Left colon (tissue), 2 donors: ENCODE data around the gene OPRPN. TPM values are rescaled to one million over a fixed set of nuclear protein-coding genes. Genes with fewer than 3 reads are reported as not detected.

Experiments
- ATAC-seq: fragments of 200-7000 bp; cut with Tn5 transposase; one replicate; pipeline ENCODE4 v1.9.1; 2020; ENCODE audit warnings: mild to moderate bottlenecking, moderate library complexity
- DNase-seq, 2 donors: peaks; one replicate each; pipeline ENCODE4 v3.0.0-alpha.2; 2020
- intact Hi-C, 2 donors: fragments of 100-400 bp; cut with DNase I in 1 of 2; cut with micrococcal nuclease in 1 of 2; formaldehyde crosslinking; loops; one replicate each; pipeline versions ENCODE4 v1.11.2 to v1.14.0; 2022; cut with DNase I, micrococcal nuclease
- long read RNA-seq: library from polyadenylated mRNA; unstranded; transcript quantifications from one replicate; pipeline ENCODE4 v2.0.0, GENCODE V29; 2021
- total RNA-seq, 2 donors: library from RNA; stranded (reverse); fragmentation: NEBNext Ultra II Directional; extraction: Animal tissue kit (Norgen Biotek cat#: 25700); gene quantifications; one replicate each; pipeline ENCODE4 v1.2.1, GENCODE V29; 2021
- donor health status: DM: no; HTN: no; CAD: no.
- donor health status: DM: yes; HTN: yes; CAD: no.

OPRPN gene, protein sequence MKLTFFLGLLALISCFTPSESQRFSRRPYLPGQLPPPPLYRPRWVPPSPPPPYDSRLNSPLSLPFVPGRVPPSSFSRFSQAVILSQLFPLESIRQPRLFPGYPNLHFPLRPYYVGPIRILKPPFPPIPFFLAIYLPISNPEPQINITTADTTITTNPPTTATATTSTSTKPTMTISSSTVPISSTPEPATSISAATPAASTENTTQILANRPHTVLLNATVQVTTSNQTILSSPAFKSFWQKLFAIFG
- not detected for total RNA-seq
- long read RNA-seq, result 0 reads

DNA sequence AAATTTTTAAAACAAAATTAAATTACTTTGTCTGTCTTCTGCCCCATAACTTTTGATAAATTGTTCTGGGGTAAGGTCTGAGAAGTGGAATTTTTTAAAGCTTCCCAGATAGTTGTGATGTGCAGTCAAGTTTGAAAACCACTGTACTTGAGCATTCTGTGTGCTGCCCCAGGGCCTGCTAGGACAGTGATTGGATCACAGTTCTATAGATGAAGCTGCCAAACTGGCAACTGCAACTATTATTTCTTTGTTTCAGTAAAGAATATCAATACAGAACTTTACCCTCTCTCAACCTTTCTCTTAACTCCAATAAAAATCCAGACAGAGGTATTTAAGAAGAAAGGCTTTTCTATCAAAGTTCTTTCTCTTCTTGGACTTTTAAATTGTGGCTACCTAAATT is at the start of gene OPRPN:
TSS of gene OPRPN (plus strand) at position 361 of the 400 bp plus-strand sequence. CDS start 1,346 bp downstream, outside the sequence.
- DNase-seq, result no peak
- ATAC-seq, result no peak
- intact Hi-C loops, result no loop called here

DNA sequence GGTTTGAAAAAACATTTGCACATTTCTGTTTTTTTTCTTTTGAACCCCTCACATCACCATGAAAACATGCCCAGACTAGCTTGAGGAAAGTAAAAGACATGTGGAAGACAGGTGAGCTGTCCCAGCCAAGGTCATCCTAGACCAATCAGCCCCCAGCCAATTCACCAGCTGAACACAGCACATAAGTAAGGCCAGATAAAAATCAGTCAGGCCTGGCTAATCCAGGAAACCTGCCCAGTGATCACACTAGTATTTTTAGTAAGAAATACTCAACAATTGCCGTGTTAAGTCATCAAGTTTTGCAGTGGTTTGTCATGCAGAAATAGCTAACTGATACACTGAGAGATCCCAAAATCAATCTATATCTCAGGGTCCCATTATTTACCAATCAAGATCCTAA is 41.6 kb upstream of the OPRPN start:
- DNase-seq, result no peak
- no peak for ATAC-seq
- intact Hi-C loops, result no loop called here

DNA sequence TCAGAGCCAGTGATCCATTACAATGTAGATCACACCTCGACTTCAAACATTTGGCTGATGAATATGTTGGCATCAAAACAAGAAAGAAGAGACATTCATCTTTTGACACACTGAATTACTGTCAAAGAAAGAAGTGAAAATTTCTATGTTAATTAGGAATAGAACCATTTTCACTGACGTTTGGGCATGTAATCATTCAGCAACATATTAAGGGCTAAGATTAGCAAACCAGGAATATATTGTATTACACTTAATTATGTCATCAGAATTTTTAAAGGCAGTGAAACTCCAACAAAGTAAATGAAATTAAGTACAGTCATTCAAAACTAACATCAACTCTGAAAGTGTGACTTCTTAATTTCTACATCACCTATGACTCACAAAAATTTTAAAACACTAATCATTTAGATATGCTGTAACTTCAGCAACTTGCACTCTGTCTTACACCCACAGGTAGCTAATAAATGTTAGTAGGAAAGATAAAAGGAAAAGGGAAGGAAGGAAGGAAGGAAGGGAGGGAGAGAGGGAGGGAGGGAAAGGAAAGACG is 38.6 kb upstream of the OPRPN start:
- intact Hi-C loops, result no loop called here
- ATAC-seq, result no peak
- no peak for DNase-seq

DNA sequence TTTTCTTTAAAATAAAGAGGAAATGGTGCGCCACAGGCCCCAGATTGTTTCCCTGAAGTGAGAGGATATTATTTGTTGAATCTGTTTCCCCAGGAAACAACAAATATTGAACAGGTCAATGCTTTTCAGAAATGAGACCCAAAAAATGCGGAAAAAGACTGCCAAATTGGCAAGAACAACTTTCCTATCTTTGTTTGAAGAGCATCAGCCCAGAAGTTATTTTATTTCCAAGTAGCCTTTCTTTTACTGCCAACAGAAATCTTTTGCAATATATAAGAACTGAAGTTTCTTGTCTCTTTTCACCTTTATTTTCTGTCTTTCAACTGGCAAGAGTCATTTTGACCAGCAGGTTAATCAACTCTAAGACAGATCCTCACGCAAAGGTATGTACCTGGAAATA is 37.3 kb upstream of the OPRPN start, which contains the start of gene SMR3A:
TSS of gene SMR3A (plus strand) at position 301 of the 400 bp plus-strand sequence. CDS start 1,356 bp downstream, outside the sequence.
- intact Hi-C loops, result no loop called here
- no peak for ATAC-seq

DNA sequence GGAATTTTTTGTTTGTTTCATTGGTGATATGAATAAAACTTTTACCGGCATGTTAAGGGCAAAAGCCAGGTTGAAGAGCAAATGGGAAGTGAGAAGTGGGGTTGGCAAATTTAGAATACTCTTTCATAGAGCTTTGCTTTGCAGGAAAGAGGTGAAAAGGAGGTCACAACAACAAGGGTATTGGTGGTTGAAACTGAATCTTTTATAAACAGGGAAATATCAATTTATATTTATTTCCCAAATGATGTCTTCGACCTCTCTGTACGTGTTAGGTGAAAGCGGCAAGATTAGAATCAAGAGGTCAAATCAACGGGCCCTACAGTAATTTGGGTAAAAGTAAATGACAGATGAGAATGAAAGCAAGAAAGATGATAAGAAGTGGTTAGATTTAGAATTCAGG is 33.7 kb upstream of the OPRPN start:
- intact Hi-C loops, result no loop called here
- ATAC-seq, result no peak
- no peak for DNase-seq

More for the DNA sequence above, 37.3 kb upstream of the OPRPN start, which contains the start of gene SMR3A:
- no peak for DNase-seq

DNA sequence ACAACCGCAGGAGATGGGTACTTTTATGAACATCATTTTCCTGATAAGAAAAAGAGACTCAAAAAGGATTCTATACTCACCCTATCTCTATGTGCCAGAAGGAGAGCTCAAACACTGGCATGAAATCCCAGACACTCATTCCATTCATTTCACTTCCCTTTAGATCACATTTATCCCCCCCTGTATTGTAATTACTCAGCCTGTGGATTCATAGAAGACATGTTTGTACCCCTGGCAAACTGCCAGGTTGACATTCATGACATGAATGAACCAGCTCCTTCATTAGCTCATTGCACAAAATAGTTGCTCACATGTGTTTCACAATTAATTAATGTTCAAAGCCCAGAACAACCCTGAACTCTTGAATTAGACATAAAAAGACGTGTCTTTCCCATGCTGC is 32.3 kb upstream of the OPRPN start:
- ATAC-seq, result no peak
- DNase-seq, result no peak
- intact Hi-C loops, result no loop called here

DNA sequence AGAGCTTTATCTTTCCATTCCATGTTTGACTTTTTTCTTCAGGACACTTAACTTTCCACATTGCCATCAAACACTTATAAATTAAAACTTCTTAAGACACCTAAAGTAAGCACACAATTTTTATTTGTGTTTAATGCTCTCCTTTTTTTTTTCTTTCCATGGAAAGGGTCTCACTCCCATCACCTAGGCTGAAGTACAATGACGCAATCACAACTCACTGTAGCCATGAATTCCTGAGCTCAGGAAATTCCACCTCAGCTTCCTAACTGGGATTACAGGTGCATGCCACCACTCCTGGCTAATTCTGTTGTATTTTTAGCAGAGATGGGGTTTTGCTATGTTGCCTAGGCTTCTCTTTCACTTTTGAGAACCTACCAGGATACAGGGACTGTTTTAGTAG is 29.9 kb upstream of the OPRPN start:
- ATAC-seq, result no peak
- intact Hi-C loops, result no loop called here
- no peak for DNase-seq

DNA sequence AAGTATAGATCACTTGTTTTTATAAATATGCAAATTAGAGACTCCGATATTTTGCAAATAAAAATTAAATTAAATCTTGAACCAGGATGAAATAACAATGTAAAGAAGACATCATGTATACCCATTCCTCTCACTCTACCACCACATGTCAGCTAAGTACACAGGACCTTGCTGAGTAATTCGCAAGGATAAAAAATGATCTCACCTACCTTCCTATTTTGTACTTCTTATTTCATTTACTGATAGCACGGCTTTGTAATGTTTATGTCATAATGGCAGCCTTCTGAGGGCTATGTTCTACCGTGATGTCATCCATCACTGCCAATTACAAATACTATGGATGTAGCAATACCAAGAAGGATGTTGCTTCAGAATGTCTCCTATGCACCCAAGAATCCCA is 25.8 kb upstream of the OPRPN start:
- ATAC-seq (no peak), DNase-seq (no peak)
- intact Hi-C loops, result no loop called here

DNA sequence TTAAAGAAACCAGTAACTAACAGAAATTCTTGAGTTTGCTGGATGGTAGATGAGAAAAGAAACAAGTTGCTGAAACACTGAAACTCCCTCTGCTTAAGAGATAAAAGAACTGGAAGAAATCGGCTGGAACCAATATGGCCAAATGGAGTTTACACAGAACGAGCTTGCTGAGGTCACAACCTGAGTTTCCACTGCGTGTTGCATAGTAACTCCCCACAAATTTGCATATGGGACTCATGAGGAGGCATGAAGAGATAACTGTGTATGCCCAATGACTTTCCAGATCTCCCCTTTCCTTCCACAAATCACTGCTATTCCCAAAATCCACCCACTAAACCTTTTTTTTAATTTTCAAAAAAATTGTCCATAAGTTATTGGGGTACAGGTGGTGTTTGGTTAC is 25.0 kb upstream of the OPRPN start:
- intact Hi-C loops, result no loop called here
- no peak for DNase-seq
- ATAC-seq, result no peak

DNA sequence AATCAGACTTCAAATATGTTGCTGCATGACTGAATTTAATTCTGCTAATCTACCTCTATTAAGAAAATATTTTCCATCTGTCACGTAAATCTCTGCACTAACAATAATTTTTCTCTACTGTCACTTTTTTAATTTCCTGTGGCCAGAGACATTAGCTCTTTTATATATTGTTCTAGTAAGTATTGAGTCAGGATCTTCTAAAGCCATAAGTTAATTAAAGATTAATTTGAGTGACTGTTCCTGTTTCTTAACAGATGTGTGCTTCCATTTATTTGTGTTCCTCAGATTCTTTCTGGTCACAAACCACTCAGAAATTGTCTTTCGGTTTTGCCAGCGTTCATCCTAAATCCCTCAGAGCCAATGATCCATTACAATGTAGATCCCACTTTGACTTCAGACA is 17.2 kb upstream of the OPRPN start:
- intact Hi-C loops, result no loop called here
- no peak for DNase-seq
- no peak for ATAC-seq

DNA sequence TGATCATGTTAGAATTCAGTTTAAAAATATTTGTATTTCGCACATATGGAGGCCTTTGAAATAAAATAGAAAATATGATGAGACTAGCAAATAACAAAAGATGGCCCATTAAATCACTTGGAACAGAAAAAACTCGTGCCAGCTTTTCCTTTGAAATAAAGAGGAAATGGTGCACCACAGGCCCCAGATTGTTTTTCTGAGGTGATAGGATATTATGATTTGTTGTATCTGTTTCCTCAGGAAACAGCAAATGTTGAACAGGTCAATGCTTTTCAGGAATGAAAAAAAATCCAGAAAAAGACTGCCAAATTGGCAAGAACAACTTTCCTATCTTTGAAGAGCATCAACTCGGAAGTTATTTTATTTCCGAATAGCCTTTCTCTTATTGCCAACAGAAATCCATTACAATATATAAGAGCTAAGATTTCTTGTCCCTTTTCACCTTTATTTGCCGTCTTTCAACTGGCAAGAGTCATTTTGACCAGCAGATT is 15.0 kb upstream of the OPRPN start, which contains the start of gene SMR3B:
TSS of gene SMR3B (plus strand) at position 441 of the 491 bp plus-strand sequence. CDS start 1,380 bp downstream, outside the sequence.
- intact Hi-C loops, result no loop called here
- ATAC-seq (no peak), DNase-seq (no peak)

DNA sequence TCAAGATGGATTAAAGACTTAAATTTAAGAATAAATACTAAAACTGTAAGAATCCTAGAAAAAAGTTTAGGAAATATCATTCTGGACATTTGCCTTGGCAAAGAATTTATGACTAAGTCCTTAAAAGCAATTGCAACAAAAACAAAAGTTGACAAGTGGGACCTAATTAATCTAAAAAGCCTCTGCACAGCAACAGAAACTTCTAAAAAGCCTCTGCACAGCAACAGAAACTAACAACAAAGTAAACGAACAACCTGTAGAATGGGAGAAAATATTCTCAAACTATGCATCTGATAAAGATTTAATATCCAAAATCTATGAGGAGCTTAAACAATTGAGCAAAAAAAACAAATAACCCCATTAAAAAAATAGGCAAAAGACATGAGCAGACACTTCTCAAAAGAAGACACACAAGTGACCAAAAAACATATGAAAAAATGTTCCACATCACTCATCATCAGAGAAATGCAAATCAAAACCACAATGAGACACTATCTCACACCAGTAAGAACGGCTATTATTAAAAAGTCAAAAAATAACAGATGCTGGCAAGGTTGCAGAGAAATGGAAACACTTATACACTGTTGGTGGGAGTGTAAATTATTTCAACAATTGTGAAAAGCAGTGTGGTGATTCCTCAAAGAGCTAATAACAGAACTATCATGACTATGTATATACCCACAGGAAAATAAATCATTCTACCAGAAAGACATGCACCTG is 5.5 kb upstream of the OPRPN start:
- ATAC-seq, result no peak
- intact Hi-C loops, result no loop called here

DNA sequence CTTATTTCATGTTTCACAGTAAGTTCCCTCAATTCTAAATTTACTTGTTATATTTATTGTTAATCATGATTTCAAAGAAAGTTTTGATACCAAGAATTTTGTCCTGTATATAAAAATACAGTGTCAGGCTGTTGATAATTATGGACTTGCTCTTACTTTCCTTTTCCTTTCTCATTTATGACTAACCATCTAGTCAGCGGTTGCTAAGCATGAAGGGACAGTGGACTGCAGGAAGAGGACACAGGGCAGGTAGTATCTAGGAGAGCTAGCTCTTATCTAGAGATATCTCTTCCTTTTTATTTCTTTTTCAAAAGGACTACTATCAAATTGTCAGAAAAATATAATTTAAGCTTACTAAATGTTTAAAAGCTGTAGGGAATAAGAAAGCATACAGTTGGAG is 1.6 kb downstream of the OPRPN start:
- intact Hi-C loops, result no loop called here
- DNase-seq (no peak), ATAC-seq (no peak)

More for the DNA sequence above, 5.5 kb upstream of the OPRPN start:
- DNase-seq, result no peak

DNA sequence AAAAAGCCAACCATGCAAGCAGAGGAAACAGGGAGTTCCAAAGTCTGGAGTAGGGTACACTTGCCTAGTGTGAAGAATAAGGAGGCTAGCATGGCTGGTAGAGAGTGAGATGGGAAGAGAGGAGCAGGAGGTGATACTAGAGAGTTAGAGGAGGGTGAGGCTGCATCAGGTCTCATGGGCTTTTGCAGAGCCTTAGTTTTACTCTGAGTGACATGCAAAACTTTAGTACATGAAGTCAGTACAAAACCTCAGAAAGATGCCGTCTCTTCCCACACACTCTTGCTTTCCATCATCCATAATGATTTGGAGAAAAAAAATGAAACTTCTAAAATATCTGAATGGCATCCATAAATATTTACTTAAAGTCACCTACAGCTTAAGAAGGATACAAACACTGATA is 5.0 kb downstream of the OPRPN start:
- intact Hi-C loops, result no loop called here
- ATAC-seq, result no peak

DNA sequence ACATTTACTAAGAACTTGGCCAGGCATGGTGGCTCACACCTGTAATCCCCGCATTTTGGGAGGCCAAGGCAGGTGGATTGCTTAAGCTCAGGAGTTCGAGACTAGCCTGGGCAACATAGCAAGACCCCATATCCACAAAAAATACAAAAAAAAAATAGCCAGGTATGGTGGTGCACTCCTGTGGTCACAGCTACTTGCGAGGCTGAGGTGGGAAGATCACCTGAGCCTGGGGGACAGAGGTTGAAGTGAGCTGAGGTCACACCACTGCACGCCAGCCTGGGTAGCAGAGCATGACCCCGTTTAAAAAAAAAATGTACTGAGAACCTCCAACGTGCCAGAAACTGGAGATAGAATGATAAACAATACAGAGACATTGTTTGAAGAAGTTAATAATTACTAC is 8.0 kb downstream of the OPRPN start:
- DNase-seq (no peak), ATAC-seq (no peak)
- intact Hi-C loops, result no loop called here

More for the DNA sequence above, 5.0 kb downstream of the OPRPN start:
- no peak for DNase-seq

DNA sequence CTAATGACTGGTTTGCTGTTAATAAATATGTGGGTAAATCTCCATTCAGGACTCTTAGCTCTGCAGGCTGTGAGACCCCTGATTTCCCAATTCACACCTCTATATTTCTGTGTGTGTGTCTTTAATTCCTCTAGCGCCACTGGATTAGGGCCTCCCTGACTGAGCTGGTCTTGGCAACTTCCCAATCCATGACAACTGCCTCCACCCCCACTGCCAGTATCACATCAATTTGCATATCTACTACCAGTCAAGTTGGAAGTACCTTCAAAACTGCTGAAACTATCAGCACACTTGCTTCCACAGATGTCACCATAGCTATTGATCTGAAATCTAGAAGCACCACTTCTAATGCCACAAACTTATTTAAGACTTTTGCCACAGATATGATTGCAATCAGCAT is 27.6 kb downstream of the OPRPN start:
- ATAC-seq (no peak), DNase-seq (no peak)
- intact Hi-C loops, result no loop called here

DNA sequence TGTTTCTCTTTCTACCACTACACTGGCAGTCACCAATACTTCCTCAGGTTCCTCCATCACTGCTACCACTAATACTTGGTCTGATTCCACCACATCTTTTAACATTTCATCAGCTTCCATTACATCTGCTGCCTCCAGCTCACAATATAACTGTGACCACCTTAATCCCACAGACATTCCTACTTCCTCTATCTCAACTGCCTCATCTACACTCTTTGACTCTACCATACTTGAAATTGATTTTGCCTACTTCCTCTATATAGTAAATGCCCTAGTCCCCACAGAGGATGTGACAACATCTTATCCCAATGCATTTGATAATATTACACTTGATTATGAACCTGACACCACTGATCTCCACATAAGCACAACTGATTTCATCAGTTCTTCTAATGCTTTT is 29.0 kb downstream of the OPRPN start:
- ATAC-seq (no peak), DNase-seq (no peak)
- intact Hi-C loops, result no loop called here

DNA sequence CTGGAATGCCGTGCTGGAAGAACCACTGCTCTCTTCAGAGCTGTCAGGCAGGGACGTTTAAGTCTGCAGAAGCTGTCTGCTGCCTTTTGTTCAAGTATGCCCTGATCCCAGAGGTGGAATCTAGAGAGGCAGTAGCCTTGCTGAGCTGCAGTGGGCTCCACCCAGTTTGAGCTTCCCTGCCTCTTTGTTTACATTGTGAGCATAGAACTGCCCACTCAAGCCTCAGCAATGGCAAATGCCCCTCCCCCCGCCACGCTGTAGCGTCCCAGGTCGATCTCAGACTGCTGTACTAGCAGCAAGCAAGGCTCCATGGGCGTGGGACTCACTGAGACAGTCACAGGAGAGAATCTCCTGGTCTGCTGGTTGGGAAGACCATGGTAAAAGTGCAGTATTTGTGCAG is 39.5 kb downstream of the OPRPN start:
- ATAC-seq (no peak), DNase-seq (no peak)
- intact Hi-C loops, result no loop called here

DNA sequence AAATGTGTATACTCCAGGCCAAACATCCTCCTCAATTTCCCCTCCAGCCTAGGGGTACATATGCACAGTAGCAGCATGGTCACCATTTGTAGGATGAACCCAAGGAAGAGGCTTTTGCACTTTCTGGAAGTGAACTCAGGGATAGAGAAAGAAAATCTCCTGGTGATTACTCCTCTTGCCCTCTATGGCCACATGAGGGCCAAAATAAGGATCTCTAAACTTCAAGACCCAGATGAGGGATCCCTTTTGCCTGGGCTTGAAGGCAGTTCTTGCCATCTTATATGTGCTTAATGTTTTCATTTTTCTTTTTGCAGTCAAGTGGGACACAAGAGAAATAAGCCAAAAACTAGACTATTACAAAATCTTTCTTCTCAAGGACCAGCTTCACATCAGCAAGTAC is 44.7 kb downstream of the OPRPN start:
- intact Hi-C loops, result no loop called here
- no peak for ATAC-seq
- no peak for DNase-seq

DNA sequence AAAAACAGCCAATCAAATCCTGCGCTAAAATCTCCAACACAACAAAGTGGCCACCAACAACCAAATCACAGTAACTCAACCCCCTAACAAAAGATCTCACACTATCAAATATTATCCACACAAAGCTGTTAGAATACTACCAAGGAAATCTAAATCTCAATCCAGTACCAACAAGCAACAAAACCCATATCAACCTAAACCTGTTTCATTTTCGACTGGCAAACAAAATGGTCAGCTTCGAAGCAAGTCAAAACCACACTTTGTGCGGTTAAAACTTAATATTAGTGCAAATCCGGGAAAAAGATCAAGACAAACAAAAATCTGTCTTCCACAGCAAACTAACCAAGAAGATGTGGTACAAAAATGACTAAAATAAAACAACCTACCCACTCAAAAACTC is 45.6 kb downstream of the OPRPN start:
- no peak for ATAC-seq
- intact Hi-C loops, result no loop called here
- DNase-seq, result no peak
